GM18858 (cell line): ENCODE data around the gene CT45A3.
"Not testable (repeated sequence)": the region's sequence is repeated elsewhere in the genome, so short reads cannot be mapped to it uniquely, and the experiment has no call there.

Experiments
- ATAC-seq: cut with Tn5 transposase; IDR thresholded peaks from one replicate; pipeline ENCODE4 v1.9.1; 2021; ENCODE audit not compliant: unreplicated experiment

The CT45A3 gene

GRCh38 chrX:135768091-135768490 is at the start of gene CT45A3:
TSS of gene CT45A3 (minus strand) at chrX:135768191. CDS start at chrX:135764444, 3,747 bp downstream.
- not testable (repeated sequence) for ATAC-seq

- not testable (repeated sequence) for ATAC-seq
These were observed 34.7 kb upstream of the CT45A3 start, which contains the start of gene CT45A6 for GRCh38 chrX:135802687-135803086. TSS of gene CT45A6 (minus strand) at chrX:135802787. CDS start at chrX:135798993, 3,794 bp downstream.

GRCh38 chrX:135785403-135785802 is 17.4 kb upstream of the CT45A3 start, which contains the start of gene CT45A5:
TSS of gene CT45A5 (minus strand) at chrX:135785503. CDS start at chrX:135781729, 3,774 bp downstream.
- not testable (repeated sequence) for ATAC-seq

- ATAC-seq = not testable (repeated sequence)
These were observed 23.3 kb downstream of the CT45A3 start for GRCh38 chrX:135744739-135745138.

GRCh38 chrX:135741192-135741715 is 26.7 kb downstream of the CT45A3 start:
- ATAC-seq = no peak

GRCh38 chrX:135740681-135741149 is 27.3 kb downstream of the CT45A3 start:
- ATAC-seq = no peak

- ATAC-seq = no peak
These were observed 30.5 kb downstream of the CT45A3 start for GRCh38 chrX:135737366-135738071.

- ATAC-seq = not testable (repeated sequence)
These were observed 33.3 kb downstream of the CT45A3 start for GRCh38 chrX:135734666-135735065.

GRCh38 chrX:135713795-135714194 is 54.2 kb downstream of the CT45A3 start:
- ATAC-seq = no peak

GRCh38 chrX:135713183-135713689 is 54.8 kb downstream of the CT45A3 start, which contains the start of gene CT45A1:
TSS of gene CT45A1 (plus strand) at chrX:135713639. CDS start at chrX:135718941, 5,302 bp downstream.
- ATAC-seq = not testable (repeated sequence)
